Left ventricle myocardium inferior (tissue), 1 donor: ENCODE data around the gene DGKD. TPM values are rescaled to one million over a fixed set of nuclear protein-coding genes. Genes with fewer than 3 reads are reported as not detected.

Experiments used
- DNase-seq: peaks from one replicate; pipeline ENCODE4 v3.0.0-alpha.2; 2020
- H3K27ac ChIP-seq: fragments of 200-600 bp; replicated peaks from 2 replicates; pipeline ENCODE4 v1.8.0; 2021
- H3K27me3 ChIP-seq: fragments of 200-600 bp; 2 replicates; pipeline ENCODE4 v1.8.0; 2021; ENCODE audit warnings: low read depth
- H3K36me3 ChIP-seq: fragments of 200-600 bp; 2 replicates; pipeline ENCODE4 v1.8.0; 2021
- H3K4me1 ChIP-seq: fragments of 200-600 bp; 2 replicates; pipeline ENCODE4 v1.8.0; 2021
- H3K4me3 ChIP-seq: fragments of 200-600 bp; 2 replicates; pipeline ENCODE4 v1.8.0; 2021; ENCODE audit warnings: mild to moderate bottlenecking, moderate library complexity
- H3K9me3 ChIP-seq: fragments of 200-600 bp; replicated peaks from 2 replicates; pipeline ENCODE4 v1.8.0; 2021
- CTCF ChIP-seq: fragments of 200-600 bp; IDR thresholded peaks from 2 replicates; pipeline ENCODE4 v1.8.0; 2021; ENCODE audit warnings: antibody characterized with exemption, mild to moderate bottlenecking, borderline replicate concordance
- intact Hi-C: fragments of 100-400 bp; cut with micrococcal nuclease; formaldehyde crosslinking; loops from one replicate; pipeline ENCODE4 v1.11.0; 2022
- total RNA-seq: library from RNA; stranded (reverse); fragmentation: NEBNext Ultra II Directional; extraction: Animal tissue kit (Norgen Biotek cat#: 25700); gene quantifications from one replicate; pipeline ENCODE4 v1.2.1, GENCODE V29; 2021
- donor health status: DM: no; HTN: yes; CAD: no; lungs with severe emphysema.

DGKD gene
- total RNA-seq, 1 donor from 2014 or later, result 41.7 TPM

DNA sequence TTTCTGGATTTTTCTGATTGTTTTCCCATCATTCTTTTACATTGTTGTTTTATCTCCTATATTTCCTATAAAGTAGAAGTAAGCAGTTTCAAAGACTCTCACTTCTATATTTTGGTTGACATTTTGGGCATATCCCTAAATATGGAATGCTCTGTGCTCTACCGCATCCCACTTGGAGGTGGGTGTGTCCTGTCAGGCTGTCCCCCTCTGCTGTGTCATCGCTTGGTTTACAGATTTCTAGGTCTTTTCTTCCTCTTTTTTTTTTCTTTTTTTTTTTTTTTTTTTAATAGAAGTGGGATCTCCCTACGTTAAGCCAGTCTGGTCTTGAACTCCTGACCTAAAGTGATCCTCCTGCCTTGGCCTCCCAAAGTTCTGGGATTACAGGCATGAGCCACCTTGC is 13.3 kb downstream of the DGKD start:
- H3K27ac ChIP-seq, result no peak overlapping the region
- H3K4me3 ChIP-seq, result no peak overlapping the region
- H3K4me1 ChIP-seq, result peaks cover 8% of the 10 kb centered on the region
- no peak for TF ChIP-seq CTCF
- H3K36me3 ChIP-seq, result peaks cover 11% of the 10 kb centered on the region
- no peaks in the 10 kb centered on the region for H3K27me3 ChIP-seq
- no peak for DNase-seq
- H3K9me3 ChIP-seq, result peaks cover 13% of the 10 kb centered on the region
- intact Hi-C loops, result no loop called here

GRCh38 chr2:233368756-233369155 is 14.5 kb downstream of the DGKD start:
- Histone ChIP-seq H3K27me3 (no peaks in the 10 kb centered on the region), H3K36me3 (peaks cover 6% of the 10 kb centered on the region), H3K4me1 (peaks cover 16% of the 10 kb centered on the region), H3K9me3 (peaks cover 9% of the 10 kb centered on the region), H3K27ac (no peak overlapping the region), H3K4me3 (no peak overlapping the region)
- intact Hi-C loops, result no loop called here
- DNase-seq, result no peak
- no peak for TF ChIP-seq CTCF

- no peak overlapping the region for H3K27ac ChIP-seq
- DNase-seq, result no peak
- intact Hi-C loops, result no loop called here
- H3K4me3 ChIP-seq, result no peak overlapping the region
- H3K27me3 ChIP-seq, result no peaks in the 10 kb centered on the region
- TF ChIP-seq CTCF, result no peak
- H3K4me1 ChIP-seq, result peaks cover 16% of the 10 kb centered on the region
- peaks cover 2% of the 10 kb centered on the region for H3K9me3 ChIP-seq
- H3K36me3 ChIP-seq, result no peaks in the 10 kb centered on the region
These were observed 15.2 kb downstream of the DGKD start for GRCh38 chr2:233369462-233369861.

DNA sequence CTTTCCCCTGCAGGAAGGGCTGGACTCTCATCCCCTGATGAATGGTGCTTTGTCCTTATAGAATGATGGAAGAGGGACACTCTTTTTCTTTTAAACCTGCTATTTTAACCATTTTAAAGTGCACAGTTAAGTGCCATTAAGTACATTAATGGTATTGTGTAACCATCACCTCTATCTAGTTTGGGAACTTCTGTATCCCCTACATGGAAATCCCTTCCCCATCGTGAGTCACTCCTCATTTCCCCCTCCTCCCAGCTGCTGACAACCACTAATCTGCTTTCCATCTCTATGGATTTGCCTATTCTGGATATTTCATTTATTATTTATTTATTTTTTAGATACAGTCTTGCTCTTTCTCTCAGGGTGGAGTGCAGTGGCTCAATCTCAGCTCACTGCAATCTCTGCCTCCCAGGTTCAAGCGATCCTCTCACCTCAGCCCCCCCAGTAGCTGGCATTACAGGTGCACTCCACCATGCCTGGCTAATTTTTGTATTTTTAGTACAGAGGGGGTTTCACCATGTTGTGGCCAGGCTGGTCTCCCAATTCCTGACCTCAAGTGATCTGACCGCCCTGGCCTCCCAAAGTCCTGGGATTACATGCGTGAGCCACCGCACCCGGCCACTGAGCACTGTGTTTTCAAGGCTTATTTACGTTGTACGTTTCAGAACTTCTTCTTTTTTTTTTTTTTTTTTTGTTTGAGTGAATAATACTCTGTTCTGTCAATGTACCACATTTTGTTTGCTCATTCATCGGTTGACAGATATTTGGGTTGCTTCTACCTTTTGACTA is 15.8 kb downstream of the DGKD start:
- TF ChIP-seq CTCF, result no peak
- H3K27me3 ChIP-seq, result no peaks in the 10 kb centered on the region
- intact Hi-C loops, result no loop called here

GRCh38 chr2:233371641-233372040 is 17.3 kb downstream of the DGKD start:
- intact Hi-C loops, result no loop called here
- H3K36me3 ChIP-seq, result no peaks in the 10 kb centered on the region
- H3K4me1 ChIP-seq, result peaks cover 16% of the 10 kb centered on the region
- H3K4me3 ChIP-seq, result no peak overlapping the region
- DNase-seq, result no peak
- H3K9me3 ChIP-seq, result no peaks in the 10 kb centered on the region
- no peak overlapping the region for H3K27ac ChIP-seq
- no peaks in the 10 kb centered on the region for H3K27me3 ChIP-seq
- no peak for TF ChIP-seq CTCF

More for the DNA sequence above, 15.8 kb downstream of the DGKD start:
- no peak overlapping the region for H3K27ac ChIP-seq
- H3K36me3 ChIP-seq, result no peaks in the 10 kb centered on the region
- no peak for DNase-seq
- H3K4me3 ChIP-seq, result no peak overlapping the region
- no peaks in the 10 kb centered on the region for H3K9me3 ChIP-seq
- H3K4me1 ChIP-seq, result peaks cover 16% of the 10 kb centered on the region
